ENCODE measurements around the gene MMP28. TPM values are rescaled to one million over a fixed set of nuclear protein-coding genes. Genes with fewer than 3 reads are reported as not detected.

The MMP28 gene
- total RNA-seq, 2 donors from 2014 or later, result 8.3 to 15.2 TPM

DNA sequence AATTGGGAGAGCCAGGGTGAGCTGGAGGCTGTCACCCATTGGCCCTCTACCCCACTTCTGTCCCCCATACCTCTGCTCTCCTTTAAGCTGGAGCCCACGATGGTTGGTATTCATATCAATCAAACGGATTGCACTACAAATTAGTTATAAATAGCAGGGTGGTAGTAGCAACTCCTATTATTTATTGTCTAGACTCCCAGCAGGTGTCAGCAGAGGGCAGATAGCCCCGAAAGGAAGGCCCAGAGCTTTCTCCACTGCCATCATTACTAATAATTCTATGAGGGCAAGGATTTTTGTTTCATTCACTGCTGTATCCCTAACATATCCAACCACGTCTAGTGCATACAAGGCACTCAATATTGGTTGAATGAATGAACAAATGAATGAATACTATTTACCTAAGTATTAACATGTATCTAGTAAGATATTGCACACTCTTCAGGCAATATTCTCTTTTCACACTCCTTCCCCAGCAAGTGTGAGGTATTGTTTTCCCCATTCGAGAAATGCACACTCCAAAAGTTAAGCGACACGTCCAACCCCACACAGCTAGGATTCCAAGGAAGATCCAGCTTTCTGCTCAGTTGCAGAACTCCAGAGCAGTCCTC, 28.4 kb downstream of the MMP28 start:
- no peak for ATAC-seq
- intact Hi-C loops (cut with DNase I), result loop anchor here (5.0 kb wide), 1 partner anchor 40 kb away; the partner anchor contains the start of gene TAF15

GRCh38 chr17:35766489-35766877, 29.0 kb downstream of the MMP28 start:
- DNase-seq (no peak), ATAC-seq (no peak)
- Histone ChIP-seq H3K27me3 (no peaks in the 10 kb centered on the region), H3K36me3 (replicated peaks in 1 of 2; ENCODE audit: insufficient read depth in 1 of 2, low read depth in 2 of 2) (no peaks in the 10 kb centered on the region), H3K27ac (no peak overlapping the region), H3K4me3 (no peak overlapping the region), H3K9me3 (no peaks in the 10 kb centered on the region), H3K4me1 (peaks cover 11% of the 10 kb centered on the region)
- TF ChIP-seq POLR2A (IDR thresholded peaks at IDR 0.05), result no peak
- no peak for TF ChIP-seq CTCF (IDR thresholded peaks at IDR 0.05)
- intact Hi-C loops (cut with DNase I), result loop anchor here (5.0 kb wide), 1 partner anchor 41 kb away; the partner anchor contains the start of gene TAF15
- WGBS, 2 donors, result 71 to 74% methylated on average over 18 to 24 of the region's 24 CpGs

More for the DNA sequence above, 28.4 kb downstream of the MMP28 start:
- DNase-seq, result peak; percentile 45 to 62 (median 52)
- peak; percentile 31 to 70 (median 56) for TF ChIP-seq CTCF (IDR thresholded peaks at IDR 0.05)
- TF ChIP-seq POLR2A (IDR thresholded peaks at IDR 0.05), result no peak
- Histone ChIP-seq H3K36me3 (replicated peaks in 1 of 2; ENCODE audit: insufficient read depth in 1 of 2, low read depth in 2 of 2) (no peaks in the 10 kb centered on the region), H3K4me1 (peaks cover 11% of the 10 kb centered on the region), H3K4me3 (no peak overlapping the region), H3K27me3 (no peaks in the 10 kb centered on the region), H3K9me3 (no peaks in the 10 kb centered on the region), H3K27ac (no peak overlapping the region)
- WGBS, 2 donors, result 26 to 30% methylated on average over 7 of the region's 7 CpGs

GRCh38 chr17:35765756-35766488, 29.5 kb downstream of the MMP28 start:
- TF ChIP-seq POLR2A (IDR thresholded peaks at IDR 0.05) (no peak), CTCF (IDR thresholded peaks at IDR 0.05) (no peak)
- intact Hi-C loops (cut with DNase I), result loop anchor here (5.0 kb wide), 1 partner anchor 41 kb away; the partner anchor contains the start of gene TAF15
- Histone ChIP-seq H3K36me3 (replicated peaks in 1 of 2; ENCODE audit: insufficient read depth in 1 of 2, low read depth in 2 of 2) (no peaks in the 10 kb centered on the region), H3K4me1 (peaks cover 11% of the 10 kb centered on the region), H3K27me3 (no peaks in the 10 kb centered on the region), H3K27ac (no peak overlapping the region), H3K4me3 (no peak overlapping the region), H3K9me3 (no peaks in the 10 kb centered on the region)
- ATAC-seq (no peak), DNase-seq (no peak)
- 74 to 76% methylated on average over 7 to 8 of the region's 8 CpGs for WGBS, 2 donors

GRCh38 chr17:35765086-35765710, 30.2 kb downstream of the MMP28 start:
- Histone ChIP-seq H3K4me1 (peaks cover 11% of the 10 kb centered on the region), H3K9me3 (no peaks in the 10 kb centered on the region), H3K27ac (no peak overlapping the region), H3K36me3 (replicated peaks in 1 of 2; ENCODE audit: insufficient read depth in 1 of 2, low read depth in 2 of 2) (no peaks in the 10 kb centered on the region), H3K27me3 (no peaks in the 10 kb centered on the region), H3K4me3 (no peak overlapping the region)
- WGBS, 2 donors, result 71 to 74% methylated on average over 11 of the region's 11 CpGs
- intact Hi-C loops (cut with DNase I), result loop anchor here (5.0 kb wide), 1 partner anchor 42 kb away; the partner anchor contains the start of gene TAF15
- DNase-seq, result no peak
- ATAC-seq, result no peak
- TF ChIP-seq CTCF (IDR thresholded peaks at IDR 0.05) (no peak), POLR2A (IDR thresholded peaks at IDR 0.05) (no peak)

Measured in body of pancreas (tissue), 4 donors.